A673 (cell line): ENCODE measurements around the gene C19orf38.

Experiments used
- EZH2 ChIP-seq: fragments of 200-600 bp; sonication (generic); IDR thresholded peaks from 2 replicates; pipeline ENCODE4 v1.6.1; 2017; ENCODE audit warnings: borderline replicate concordance, low read depth, mild to moderate bottlenecking, mixed read lengths, antibody characterized with exemption, low read length; ENCODE audit not compliant: poor library complexity, severe bottlenecking
- TF ChIP-seq, protein P1 (sequence below): fragments of 300-800, 200-600 bp; sonication (generic); conservative IDR thresholded peaks from 2 replicates; pipeline ENCODE4 v1.5.1; 2017; ENCODE audit warnings: low read depth, mild to moderate bottlenecking, antibody characterized with exemption, low read length, moderate library complexity, mixed read lengths

DNA sequence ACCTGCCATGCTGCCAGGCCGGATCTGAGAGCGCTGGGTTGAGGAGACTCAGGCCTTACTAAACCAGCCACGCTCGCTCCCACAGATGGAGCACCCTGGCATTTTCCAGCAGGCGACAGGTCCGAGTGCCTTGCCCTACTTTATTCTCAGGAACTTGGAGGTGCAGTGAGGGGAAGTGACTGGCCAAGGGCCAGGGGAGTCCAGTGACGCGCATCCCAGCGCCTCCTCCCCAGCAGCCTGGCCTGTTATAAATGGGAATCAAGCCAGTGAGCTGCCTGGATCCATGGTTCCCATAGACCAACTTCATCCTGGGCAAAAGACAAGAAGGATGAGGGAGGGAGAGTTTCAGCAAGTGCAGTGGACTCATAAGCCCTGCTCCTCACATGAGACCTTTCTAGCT is 47.7 kb upstream of the C19orf38 start:
- TF ChIP-seq EZH2, result no peak
- TF ChIP-seq, protein P1, sequence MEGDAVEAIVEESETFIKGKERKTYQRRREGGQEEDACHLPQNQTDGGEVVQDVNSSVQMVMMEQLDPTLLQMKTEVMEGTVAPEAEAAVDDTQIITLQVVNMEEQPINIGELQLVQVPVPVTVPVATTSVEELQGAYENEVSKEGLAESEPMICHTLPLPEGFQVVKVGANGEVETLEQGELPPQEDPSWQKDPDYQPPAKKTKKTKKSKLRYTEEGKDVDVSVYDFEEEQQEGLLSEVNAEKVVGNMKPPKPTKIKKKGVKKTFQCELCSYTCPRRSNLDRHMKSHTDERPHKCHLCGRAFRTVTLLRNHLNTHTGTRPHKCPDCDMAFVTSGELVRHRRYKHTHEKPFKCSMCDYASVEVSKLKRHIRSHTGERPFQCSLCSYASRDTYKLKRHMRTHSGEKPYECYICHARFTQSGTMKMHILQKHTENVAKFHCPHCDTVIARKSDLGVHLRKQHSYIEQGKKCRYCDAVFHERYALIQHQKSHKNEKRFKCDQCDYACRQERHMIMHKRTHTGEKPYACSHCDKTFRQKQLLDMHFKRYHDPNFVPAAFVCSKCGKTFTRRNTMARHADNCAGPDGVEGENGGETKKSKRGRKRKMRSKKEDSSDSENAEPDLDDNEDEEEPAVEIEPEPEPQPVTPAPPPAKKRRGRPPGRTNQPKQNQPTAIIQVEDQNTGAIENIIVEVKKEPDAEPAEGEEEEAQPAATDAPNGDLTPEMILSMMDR, result no peak
